H9 (cell line): ENCODE results near the gene COX8C. TPM values are rescaled to one million over a fixed set of nuclear protein-coding genes. Genes with fewer than 3 reads are reported as not detected.

Experiments
- DNase-seq: peaks from one replicate; pipeline ENCODE4 v3.0.0-alpha.2; 2017
- H2AFZ ChIP-seq: one replicate; pipeline ENCODE4 v1.6.1; 2013; ENCODE audit warnings: mild to moderate bottlenecking, low read length, control low read depth, moderate library complexity
- H2AK5ac ChIP-seq: 2 replicates; pipeline ENCODE4 v1.6.1; 2013; ENCODE audit warnings: low read length, control low read depth, mixed read lengths; ENCODE audit not compliant: insufficient read length
- H2BK120ac ChIP-seq: one replicate; pipeline ENCODE4 v1.6.1; 2013; ENCODE audit warnings: low read depth, mild to moderate bottlenecking, low read length, control low read depth, inconsistent platforms; ENCODE audit not compliant: poor library complexity, severe bottlenecking
- H2BK12ac ChIP-seq: 2 replicates; pipeline ENCODE4 v1.6.1; 2013; ENCODE audit warnings: low read length, control low read depth, mixed read lengths, low read depth; ENCODE audit not compliant: insufficient read length
- H2BK15ac ChIP-seq: 2 replicates; pipeline ENCODE4 v1.6.1; 2013; ENCODE audit warnings: low read depth, low read length, control low read depth
- H2BK20ac ChIP-seq: one replicate; pipeline ENCODE4 v1.6.1; 2013; ENCODE audit warnings: low read depth, mild to moderate bottlenecking, low read length, control low read depth, inconsistent platforms; ENCODE audit not compliant: poor library complexity, severe bottlenecking
- H2BK5ac ChIP-seq: 2 replicates; pipeline ENCODE4 v1.6.1; 2013; ENCODE audit warnings: low read length, control low read depth, mixed read lengths; ENCODE audit not compliant: insufficient read length
- H3K14ac ChIP-seq: 2 replicates; pipeline ENCODE4 v1.6.1; 2013; ENCODE audit warnings: low read length, control low read depth; ENCODE audit not compliant: insufficient read depth
- H3K18ac ChIP-seq: 2 replicates; pipeline ENCODE4 v1.6.1; 2013; ENCODE audit warnings: low read depth, mild to moderate bottlenecking, mixed read lengths, low read length, control low read depth; ENCODE audit not compliant: insufficient read length
- H3K23ac ChIP-seq: 2 replicates; pipeline ENCODE4 v1.6.1; 2013; ENCODE audit warnings: low read length, control low read depth, mixed read lengths, low read depth; ENCODE audit not compliant: insufficient read length
- H3K23me2 ChIP-seq: 2 replicates; pipeline ENCODE4 v1.6.1; 2013; ENCODE audit warnings: low read depth, mild to moderate bottlenecking, mixed read lengths, low read length, control low read depth; ENCODE audit not compliant: insufficient read length, poor library complexity, severe bottlenecking
- H3K27ac ChIP-seq: 2 replicates; pipeline ENCODE4 v1.5.1; 2013; ENCODE audit warnings: low read length, control low read depth, mixed read lengths, low read depth; ENCODE audit not compliant: insufficient read length
- H3K27me3 ChIP-seq: 2 replicates; pipeline ENCODE4 v1.6.1; 2013; ENCODE audit warnings: low read length, control low read depth, inconsistent platforms; ENCODE audit not compliant: insufficient read depth
- H3K4ac ChIP-seq: 2 replicates; pipeline ENCODE4 v1.6.1; 2013; ENCODE audit warnings: low read depth, mild to moderate bottlenecking, control low read depth, inconsistent platforms, low read length, moderate library complexity
- H3K4me1 ChIP-seq: 2 replicates; pipeline ENCODE4 v1.6.1; 2013; ENCODE audit warnings: low read length, control low read depth, inconsistent platforms; ENCODE audit not compliant: insufficient read depth
- H3K4me2 ChIP-seq: 2 replicates; pipeline ENCODE4 v1.6.1; 2013; ENCODE audit warnings: low read length, control low read depth, mixed read lengths; ENCODE audit not compliant: insufficient read length, insufficient read depth
- H3K56ac ChIP-seq: 2 replicates; pipeline ENCODE4 v1.6.1; 2013; ENCODE audit warnings: low read depth, mild to moderate bottlenecking, mixed read lengths, low read length, control low read depth; ENCODE audit not compliant: insufficient read length
- H3K79me1 ChIP-seq: 2 replicates; pipeline ENCODE4 v1.6.1; 2013; ENCODE audit warnings: low read depth, mild to moderate bottlenecking, moderate library complexity, low read length, control low read depth, inconsistent platforms; ENCODE audit not compliant: insufficient read depth, poor library complexity, severe bottlenecking
- H3K79me2 ChIP-seq: 2 replicates; pipeline ENCODE4 v1.6.1; 2013; ENCODE audit warnings: low read length, control low read depth, inconsistent platforms; ENCODE audit not compliant: insufficient read depth
- H3K9ac ChIP-seq: 2 replicates; pipeline ENCODE4 v1.6.1; 2013; ENCODE audit warnings: low read length, control low read depth, mixed read lengths; ENCODE audit not compliant: insufficient read length; ENCODE audit errors: extremely low read depth
- H3K9me3 ChIP-seq: one replicate; pipeline ENCODE4 v1.6.1; 2013; ENCODE audit warnings: low read depth, low read length, inconsistent platforms; ENCODE audit not compliant: control insufficient read depth
- H3T11ph ChIP-seq: one replicate; pipeline ENCODE4 v1.6.1; 2013; ENCODE audit warnings: mild to moderate bottlenecking, low read length, control low read depth, inconsistent platforms
- H4K20me1 ChIP-seq: one replicate; pipeline ENCODE4 v1.6.1; 2013; ENCODE audit not compliant: control insufficient read depth, insufficient read length, insufficient read depth
- H4K5ac ChIP-seq: 2 replicates; pipeline ENCODE4 v1.6.1; 2013; ENCODE audit warnings: low read depth, mild to moderate bottlenecking, mixed read lengths, low read length, control low read depth; ENCODE audit not compliant: insufficient read length
- H4K8ac ChIP-seq: replicated peaks from 2 replicates; pipeline ENCODE4 v1.6.1; 2013; ENCODE audit warnings: low read length, control low read depth, mixed read lengths, low read depth; ENCODE audit not compliant: insufficient read length
- H4K91ac ChIP-seq: 2 replicates; pipeline ENCODE4 v1.6.1; 2013; ENCODE audit warnings: low read depth, mild to moderate bottlenecking, moderate library complexity, mixed read lengths, low read length, control low read depth; ENCODE audit not compliant: insufficient read length
- H3K27ac Mint-ChIP-seq, 3 experiments: 2 replicates in 2 of 3; 3 replicates in 1 of 3; pipeline ENCODE4 v1.8.0; 2020 to 2021; ENCODE audit warnings: mixed read lengths in 3 of 3, mild to moderate bottlenecking in 1 of 3, moderate library complexity in 1 of 3
- H3K27me3 Mint-ChIP-seq: 2 replicates; pipeline ENCODE4 v1.8.0; 2021; ENCODE audit warnings: low read depth, mild to moderate bottlenecking, moderate library complexity, mixed read lengths
- H3K36me3 Mint-ChIP-seq, 3 experiments: 2 replicates in 2 of 3; 3 replicates in 1 of 3; pipeline ENCODE4 v1.8.0; 2020 to 2021; ENCODE audit warnings: low read depth in 3 of 3, mixed read lengths in 3 of 3; ENCODE audit not compliant: insufficient read depth in 1 of 3
- H3K4me1 Mint-ChIP-seq, 2 experiments: 2 replicates each; pipeline ENCODE4 v1.8.0; 2020; ENCODE audit warnings: mixed read lengths in 2 of 2
- H3K4me3 Mint-ChIP-seq, 2 experiments: 2 replicates in 1 of 2; 3 replicates in 1 of 2; pipeline ENCODE4 v1.8.0; 2020 to 2021; ENCODE audit warnings: mild to moderate bottlenecking in 2 of 2, mixed read lengths in 2 of 2, moderate library complexity in 1 of 2
- H3K9me3 Mint-ChIP-seq, 2 experiments: 2 replicates in 1 of 2; 3 replicates in 1 of 2; pipeline ENCODE4 v1.8.0; 2020; ENCODE audit warnings: mild to moderate bottlenecking in 2 of 2, mixed read lengths in 2 of 2, moderate library complexity in 1 of 2
- whole genome bisulfite sequencing: extraction: QIAGEN DNeasy Blood & Tissue Kit; methylation state at CpG from one replicate; pipeline ENCODE4 v1.1.7; 2013; ENCODE audit warnings: missing lambda C conversion rate, low lambda C conversion rate, mixed read lengths; ENCODE audit not compliant: insufficient read length; ENCODE audit errors: extremely low coverage; 5-methylcytosine and 5-hydroxymethylcytosine counted together
- total RNA-seq: library from RNA; stranded (reverse); gene quantifications from 2 replicates; pipeline ENCODE4 v1.2.1, GENCODE V29; 2021
- TF ChIP-seq, protein P1 (sequence below): fragments of 200-600 bp; sonication (generic); conservative IDR thresholded peaks from 3 replicates; pipeline ENCODE4 v1.8.0; 2021; ENCODE audit warnings: antibody characterized with exemption, mild to moderate bottlenecking

The COX8C gene
- total RNA-seq, 1 experiment from 2014 or later = not detected

- no CpG with 5 or more reads among the region's 7 CpGs for WGBS
- peak overlapping the region; percentile 86 for H3K9ac ChIP-seq
- no peak for DNase-seq
- peak overlapping the region; percentile 98 for H3K4me2 ChIP-seq
- H3K4ac ChIP-seq = no peak overlapping the region
- 0 out of 2 replicates have a peak, but pooled peaks cover 2% of the 10 kb centered on the region for H3K4me1 ChIP-seq
- peak overlapping the region; percentile 85 for H4K5ac ChIP-seq
- no peaks in the 10 kb centered on the region for H3K27me3 ChIP-seq
- H3K18ac ChIP-seq = peak overlapping the region; percentile 8
- peaks cover 14 to 30% (median 17%) of the 10 kb centered on the region in 3 experiments for H3K36me3 Mint-ChIP-seq
- TF ChIP-seq, protein P1, sequence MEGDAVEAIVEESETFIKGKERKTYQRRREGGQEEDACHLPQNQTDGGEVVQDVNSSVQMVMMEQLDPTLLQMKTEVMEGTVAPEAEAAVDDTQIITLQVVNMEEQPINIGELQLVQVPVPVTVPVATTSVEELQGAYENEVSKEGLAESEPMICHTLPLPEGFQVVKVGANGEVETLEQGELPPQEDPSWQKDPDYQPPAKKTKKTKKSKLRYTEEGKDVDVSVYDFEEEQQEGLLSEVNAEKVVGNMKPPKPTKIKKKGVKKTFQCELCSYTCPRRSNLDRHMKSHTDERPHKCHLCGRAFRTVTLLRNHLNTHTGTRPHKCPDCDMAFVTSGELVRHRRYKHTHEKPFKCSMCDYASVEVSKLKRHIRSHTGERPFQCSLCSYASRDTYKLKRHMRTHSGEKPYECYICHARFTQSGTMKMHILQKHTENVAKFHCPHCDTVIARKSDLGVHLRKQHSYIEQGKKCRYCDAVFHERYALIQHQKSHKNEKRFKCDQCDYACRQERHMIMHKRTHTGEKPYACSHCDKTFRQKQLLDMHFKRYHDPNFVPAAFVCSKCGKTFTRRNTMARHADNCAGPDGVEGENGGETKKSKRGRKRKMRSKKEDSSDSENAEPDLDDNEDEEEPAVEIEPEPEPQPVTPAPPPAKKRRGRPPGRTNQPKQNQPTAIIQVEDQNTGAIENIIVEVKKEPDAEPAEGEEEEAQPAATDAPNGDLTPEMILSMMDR = no peak
- peaks cover 12 to 14% of the 10 kb centered on the region in 2 experiments for H3K9me3 Mint-ChIP-seq
- H4K91ac ChIP-seq = no peak overlapping the region
- no peaks in the 10 kb centered on the region for H4K20me1 ChIP-seq
- no peak overlapping the region for H3K23ac ChIP-seq
- no peak overlapping the region for H2AK5ac ChIP-seq
- peak overlapping the region in 2 of 3 experiments; percentile 65 to 95; a peak in 4 of 7 replicates for H3K27ac Mint-ChIP-seq
- H2BK120ac ChIP-seq = no peak overlapping the region
- H3K4me3 Mint-ChIP-seq = peak overlapping the region; percentile 90 to 97
- H3K23me2 ChIP-seq = peaks cover 7% of the 10 kb centered on the region
- no peak overlapping the region for H2BK12ac ChIP-seq
- peaks cover 9% of the 10 kb centered on the region for H3K79me1 ChIP-seq
- no peak overlapping the region for H2BK15ac ChIP-seq
- no peak overlapping the region for H2BK20ac ChIP-seq
- no peak overlapping the region for H3K27ac ChIP-seq
- no peak overlapping the region for H2AFZ ChIP-seq
- H3K4me1 Mint-ChIP-seq = peaks cover 45 to 47% of the 10 kb centered on the region in 2 experiments
- no peak overlapping the region for H3K56ac ChIP-seq
- peaks cover 14% of the 10 kb centered on the region for H3K9me3 ChIP-seq
- no peak overlapping the region for H3K14ac ChIP-seq
- no peak overlapping the region for H3T11ph ChIP-seq
- no peak overlapping the region for H4K8ac ChIP-seq
- H3K79me2 ChIP-seq = peaks cover 21% of the 10 kb centered on the region
- H2BK5ac ChIP-seq = no peak overlapping the region
- H3K27me3 Mint-ChIP-seq = no peaks in the 10 kb centered on the region
These were observed 13.3 kb upstream of the COX8C start for GRCh38 chr14:93333631-93334103.
